Choroid plexus epithelial cell (primary cell): ENCODE measurements around the gene ATP6V0C.

Experiments
- DNase-seq: peaks from one replicate; pipeline ENCODE4 v3.0.0-alpha.2; 2010; ENCODE audit warnings: low read depth
- H3K4me3 ChIP-seq: 2 replicates; pipeline ENCODE4 v1.5.1; 2011; ENCODE audit warnings: low read depth, mild to moderate bottlenecking, control low read depth, low read length, moderate library complexity
- CTCF ChIP-seq: conservative IDR thresholded peaks from 2 replicates; pipeline ENCODE4 v1.5.1; 2011; ENCODE audit warnings: low read depth, mild to moderate bottlenecking, control low read depth, inconsistent platforms, low read length, moderate library complexity

Gene ATP6V0C

DNA sequence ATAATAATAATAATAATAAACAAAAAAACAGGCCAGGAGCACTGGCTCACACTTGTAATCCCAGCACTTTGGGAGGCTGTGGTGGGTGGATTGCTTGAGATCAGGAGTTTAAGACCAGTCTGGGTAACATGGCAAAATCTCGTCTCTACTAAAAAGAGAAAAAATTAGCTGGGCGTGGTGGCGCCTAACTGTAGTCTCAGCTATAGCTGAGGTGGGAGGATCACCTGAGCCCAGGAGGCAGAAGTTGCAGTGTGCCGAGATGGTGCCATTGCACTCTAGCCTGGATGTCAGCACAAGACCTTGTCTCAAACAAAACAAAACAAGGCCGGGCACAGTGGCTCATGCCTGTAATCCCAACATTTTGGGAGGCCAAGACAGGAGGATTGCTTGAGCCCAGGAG, 18.7 kb upstream of the ATP6V0C start:
- DNase-seq = no peak
- H3K4me3 ChIP-seq = no peak overlapping the region
- no peak for TF ChIP-seq CTCF

- DNase-seq = no peak
- no peak overlapping the region for H3K4me3 ChIP-seq
- no peak for TF ChIP-seq CTCF
Observed at GRCh38 chr16:2496223-2497115, 17.3 kb upstream of the ATP6V0C start.

GRCh38 chr16:2497116-2497630, 16.6 kb upstream of the ATP6V0C start:
- no peak for TF ChIP-seq CTCF
- no peak for DNase-seq
- H3K4me3 ChIP-seq = no peak overlapping the region

GRCh38 chr16:2497695-2498484, 15.9 kb upstream of the ATP6V0C start:
- no peak overlapping the region for H3K4me3 ChIP-seq
- no peak for TF ChIP-seq CTCF
- DNase-seq = no peak

- DNase-seq = no peak
- no peak overlapping the region for H3K4me3 ChIP-seq
- TF ChIP-seq CTCF = no peak
Observed at GRCh38 chr16:2498531-2499253, 15.1 kb upstream of the ATP6V0C start.

DNA sequence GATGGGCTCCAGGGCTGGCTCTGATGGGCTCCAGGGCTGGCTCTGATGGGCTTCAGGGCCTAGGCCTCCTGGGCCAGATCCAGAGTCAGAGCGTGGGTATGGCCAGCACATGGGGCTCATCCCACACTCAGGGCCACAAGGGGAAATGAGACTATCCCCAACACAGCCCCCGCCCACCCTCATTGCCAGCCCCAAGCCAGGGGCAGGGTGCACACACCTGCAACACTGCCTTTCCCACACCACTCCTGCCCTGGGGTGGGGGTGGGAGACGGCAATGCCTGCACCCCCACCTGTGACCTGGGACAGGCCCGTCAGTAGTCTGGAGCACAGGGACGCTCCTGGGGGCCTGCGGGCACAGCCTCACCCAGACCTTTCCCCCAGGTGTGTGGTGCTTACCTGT, 14.3 kb upstream of the ATP6V0C start:
- no peak overlapping the region for H3K4me3 ChIP-seq
- no peak for TF ChIP-seq CTCF
- DNase-seq = no peak
